Sigmoid colon (tissue), 4 donors: ENCODE results near the gene NLGN4X.

Experiments used
- EP300 ChIP-seq, 4 donors: sonication (generic); formaldehyde crosslinking; IDR thresholded peaks; one replicate each; pipeline ENCODE4 v1.6.1; 2017; ENCODE audit warnings: antibody characterized with exemption in 4 of 4
- TF ChIP-seq, protein P1 (sequence below), 4 experiments: fragments of 450-650 bp in 3 of 4; fragments of 200-600 bp in 1 of 4; IDR thresholded peaks; one replicate each; pipeline ENCODE4 v1.5.1; 2016 to 2019; ENCODE audit warnings: antibody characterized with exemption in 4 of 4, mild to moderate bottlenecking in 3 of 4, moderate library complexity in 2 of 4

DNA sequence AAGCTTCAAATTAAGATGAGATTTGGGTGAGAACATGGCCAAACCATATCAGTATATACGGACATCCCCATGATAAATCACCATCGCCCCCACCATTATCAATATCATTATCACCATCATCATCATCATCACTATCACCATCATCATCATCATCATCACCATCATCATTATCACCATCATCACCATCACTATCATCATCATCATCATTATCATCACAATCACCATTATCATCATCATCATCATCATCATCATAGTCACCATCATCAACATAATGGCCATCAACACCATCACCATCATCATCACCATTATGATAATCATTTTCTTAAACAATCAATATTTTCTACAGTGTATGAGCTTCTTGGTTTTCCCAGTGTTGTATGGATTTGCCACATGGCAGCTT lies 360.9 kb downstream of the NLGN4X start:
- TF ChIP-seq EP300 (IDR thresholded peaks at IDR 0.05), result no peak
- TF ChIP-seq, protein P1, sequence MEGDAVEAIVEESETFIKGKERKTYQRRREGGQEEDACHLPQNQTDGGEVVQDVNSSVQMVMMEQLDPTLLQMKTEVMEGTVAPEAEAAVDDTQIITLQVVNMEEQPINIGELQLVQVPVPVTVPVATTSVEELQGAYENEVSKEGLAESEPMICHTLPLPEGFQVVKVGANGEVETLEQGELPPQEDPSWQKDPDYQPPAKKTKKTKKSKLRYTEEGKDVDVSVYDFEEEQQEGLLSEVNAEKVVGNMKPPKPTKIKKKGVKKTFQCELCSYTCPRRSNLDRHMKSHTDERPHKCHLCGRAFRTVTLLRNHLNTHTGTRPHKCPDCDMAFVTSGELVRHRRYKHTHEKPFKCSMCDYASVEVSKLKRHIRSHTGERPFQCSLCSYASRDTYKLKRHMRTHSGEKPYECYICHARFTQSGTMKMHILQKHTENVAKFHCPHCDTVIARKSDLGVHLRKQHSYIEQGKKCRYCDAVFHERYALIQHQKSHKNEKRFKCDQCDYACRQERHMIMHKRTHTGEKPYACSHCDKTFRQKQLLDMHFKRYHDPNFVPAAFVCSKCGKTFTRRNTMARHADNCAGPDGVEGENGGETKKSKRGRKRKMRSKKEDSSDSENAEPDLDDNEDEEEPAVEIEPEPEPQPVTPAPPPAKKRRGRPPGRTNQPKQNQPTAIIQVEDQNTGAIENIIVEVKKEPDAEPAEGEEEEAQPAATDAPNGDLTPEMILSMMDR (IDR thresholded peaks at IDR 0.05), result no peak
